GM18507 (cell line): ENCODE results near the gene CORO2A.

Source experiments
- DNase-seq: peaks from one replicate; pipeline ENCODE4 v3.0.0; 2011; ENCODE audit warnings: low read depth; ENCODE audit not compliant: insufficient read length; ENCODE audit errors: extremely low spot score
- FAIRE-seq: peaks from 2 replicates; lab custom pipeline; 2011; peaks lifted over from hg19 to GRCh38; lab: Jason Lieb, UNC

The CORO2A gene

DNA sequence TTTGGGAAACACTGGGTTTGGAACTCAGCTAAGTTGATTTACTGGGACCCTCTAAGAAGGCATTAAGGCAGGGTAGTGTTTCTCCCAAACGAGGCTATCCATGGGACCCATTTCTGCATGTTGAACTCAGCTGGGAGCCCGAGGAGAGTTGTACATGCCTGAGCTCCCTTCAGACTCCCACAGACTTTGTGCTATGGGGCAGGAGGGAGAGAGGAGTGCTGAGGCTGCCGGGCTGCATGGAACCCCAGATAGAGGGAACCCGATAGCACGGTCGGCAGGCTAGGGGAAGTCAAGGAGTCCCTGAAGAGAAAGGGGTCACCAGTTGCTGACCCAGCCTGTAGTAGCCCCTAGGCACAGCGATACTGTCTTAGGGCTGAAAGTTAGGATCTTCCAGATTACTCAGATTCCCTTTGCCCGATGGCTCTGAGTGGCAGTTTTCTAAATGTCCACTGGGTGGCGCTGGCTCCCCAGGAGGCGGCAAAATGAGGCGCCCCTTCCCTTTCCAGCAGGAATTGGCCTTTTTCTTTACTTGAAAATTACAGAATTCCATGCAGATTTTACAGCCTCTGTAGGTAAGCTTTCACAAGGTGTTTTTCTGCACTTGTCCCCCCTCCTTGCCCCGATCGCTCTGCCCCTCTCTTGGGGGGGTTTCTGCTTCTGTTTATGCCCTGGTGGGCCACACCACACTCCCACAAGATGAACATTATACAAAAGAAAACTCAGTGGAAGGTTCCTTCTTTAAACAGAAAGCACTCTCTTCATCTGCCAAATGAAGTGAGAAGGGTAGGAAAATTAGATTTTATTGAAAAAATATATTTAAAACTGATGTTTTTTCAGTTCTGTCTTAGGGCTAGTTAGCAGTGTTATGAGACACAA lies 118.1 kb downstream of the CORO2A start:
- DNase-seq (peak; percentile 46), FAIRE-seq (peak; percentile 46)

DNA sequence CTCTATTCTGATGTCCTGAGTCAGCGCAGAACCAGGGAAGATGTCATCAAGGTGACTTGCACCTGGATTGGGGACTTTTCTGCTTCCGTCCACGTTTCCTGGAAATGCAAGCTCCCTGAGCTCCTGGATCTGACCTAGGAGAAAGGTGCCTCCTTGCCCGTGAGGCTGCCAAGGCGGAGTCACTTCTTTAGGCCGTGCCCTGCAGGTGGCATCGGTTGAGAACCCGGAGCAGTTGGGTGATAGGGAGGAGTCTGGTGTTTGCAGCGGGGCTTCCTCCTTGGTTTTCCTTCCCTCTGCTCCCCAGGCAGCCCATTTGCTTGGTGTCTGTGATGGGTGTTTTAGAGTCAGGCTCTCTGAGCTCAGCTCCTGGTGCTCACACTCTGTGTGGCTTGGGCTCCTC lies 120.7 kb downstream of the CORO2A start:
- no peak for FAIRE-seq
- DNase-seq, result no peak
